ENCODE results near the gene BTBD2. TPM values are rescaled to one million over a fixed set of nuclear protein-coding genes. Genes with fewer than 3 reads are reported as not detected.
A peak's percentile ranks its signal among the peaks of the same experiment; 100 is the strongest.

The BTBD2 gene
- total and polyA plus RNA-seq, 2 donors (not counting 1 experiment from before 2014, with no cell fraction given): 75.2 to 85.6 TPM

- CTCF ChIA-PET: no interaction called here
- peak overlapping the region; percentile 60 for H3K4me3 Mint-ChIP-seq
- H3K27ac ChIP-seq (ENCODE audit: low read length in 2 of 2): no peak overlapping the region
- ATAC-seq (ENCODE audit: low read depth): no peak
- no peak overlapping the region for H2AFZ ChIP-seq (ENCODE audit: insufficient read depth, low read depth, low read length, poor library complexity, severe bottlenecking)
- POLR2A ChIA-PET: interaction anchor here (0.7 kb wide), 1 partner anchor 68 kb away, joined by 10 read pairs; no protein-coding TSS in a partner anchor
- H3K27me3 ChIP-seq (replicated peaks in 1 of 4; ENCODE audit: control extremely low read depth in 1 of 4, control insufficient read depth in 3 of 4, insufficient read depth in 4 of 4, low read length in 3 of 4): no peaks in the 10 kb centered on the region
- peaks cover 35% of the 10 kb centered on the region for H3K79me2 ChIP-seq (ENCODE audit: control insufficient read depth, insufficient read depth, low read length)
- H3K4me3 ChIP-seq (ENCODE audit: control extremely low read depth in 1 of 5, extremely low read depth in 1 of 5, insufficient read depth in 1 of 5, low read depth in 2 of 5, low read length in 4 of 5): no peak overlapping the region
- H3K27ac Mint-ChIP-seq: no peak overlapping the region
- peaks cover 0 to 7% (median 0%) of the 10 kb centered on the region in 3 donors for H3K9me3 ChIP-seq (ENCODE audit: control extremely low read depth in 1 of 3, control insufficient read depth in 2 of 3, insufficient read depth in 1 of 3, low read length in 2 of 3)
- 95% methylated on average over 6 of the region's 6 CpGs for WGBS (ENCODE audit: insufficient coverage)
- H3K27me3 Mint-ChIP-seq: no peaks in the 10 kb centered on the region
- H3K4me1 Mint-ChIP-seq: peaks cover 28% of the 10 kb centered on the region
- no peak for DNase-seq
- no peaks in the 10 kb centered on the region for H3K9me3 Mint-ChIP-seq (ENCODE audit: insufficient read depth)
- no peaks in the 10 kb centered on the region for H3K36me3 ChIP-seq (replicated peaks in 1 of 2; ENCODE audit: control extremely low read depth in 1 of 2, control insufficient read depth in 1 of 2, extremely low read depth in 1 of 2, insufficient read depth in 2 of 2, low read length in 1 of 2)
- intact Hi-C loops (cut with micrococcal nuclease): loop anchor here (10.0 kb wide), 1 partner anchor 139 kb away; no protein-coding TSS in a partner anchor
- peak overlapping the region; percentile 79 for H3K4me2 ChIP-seq (replicated peaks; ENCODE audit: low read depth, low read length, poor library complexity, severe bottlenecking)
- H3K4me1 ChIP-seq (ENCODE audit: control insufficient read depth in 2 of 2, insufficient read depth in 2 of 2, low read length in 2 of 2): peaks cover 10 to 17% of the 10 kb centered on the region in 2 donors
- H3K9ac ChIP-seq (ENCODE audit: low read length): no peak overlapping the region
- TF ChIP-seq CTCF (IDR thresholded peaks at IDR 0.05) (no peak), EZH2 (IDR thresholded peaks at IDR 0.05; ENCODE audit: borderline replicate concordance, insufficient read depth, low read depth, low read length, poor library complexity, severe bottlenecking) (no peak)
- peaks cover 30% of the 10 kb centered on the region for H4K20me1 ChIP-seq (ENCODE audit: control insufficient read depth, insufficient read depth, low read length, poor library complexity, severe bottlenecking)
Measured at GRCh38 chr19:2013683-2013961, 1.9 kb downstream of the BTBD2 start.

GRCh38 chr19:2012941-2013682, 2.4 kb downstream of the BTBD2 start:
- ChIA-PET POLR2A (interaction anchor here (0.7 kb wide), 1 partner anchor 67 kb away, joined by 10 read pairs; no protein-coding TSS in a partner anchor), CTCF (interaction anchor here (1.0 kb wide), 1 partner anchor 55 kb away, joined by 4 read pairs; no protein-coding TSS in a partner anchor)
- ATAC-seq (ENCODE audit: low read depth) (no peak), DNase-seq (no peak)
- Histone ChIP-seq H3K79me2 (ENCODE audit: control insufficient read depth, insufficient read depth, low read length) (peaks cover 35% of the 10 kb centered on the region), H2AFZ (ENCODE audit: insufficient read depth, low read depth, low read length, poor library complexity, severe bottlenecking) (no peak overlapping the region), H3K36me3 (replicated peaks in 1 of 2; ENCODE audit: control extremely low read depth in 1 of 2, control insufficient read depth in 1 of 2, extremely low read depth in 1 of 2, insufficient read depth in 2 of 2, low read length in 1 of 2) (no peaks in the 10 kb centered on the region), H3K4me2 (replicated peaks; ENCODE audit: low read depth, low read length, poor library complexity, severe bottlenecking) (no peak overlapping the region), H3K9me3 (ENCODE audit: control extremely low read depth in 1 of 3, control insufficient read depth in 2 of 3, insufficient read depth in 1 of 3, low read length in 2 of 3) (peaks cover 0 to 7% (median 0%) of the 10 kb centered on the region in 3 donors), H3K9ac (ENCODE audit: low read length) (no peak overlapping the region), H3K27me3 (replicated peaks in 1 of 4; ENCODE audit: control extremely low read depth in 1 of 4, control insufficient read depth in 3 of 4, insufficient read depth in 4 of 4, low read length in 3 of 4) (no peaks in the 10 kb centered on the region), H4K20me1 (ENCODE audit: control insufficient read depth, insufficient read depth, low read length, poor library complexity, severe bottlenecking) (peaks cover 34% of the 10 kb centered on the region), H3K27ac (ENCODE audit: low read length in 2 of 2) (no peak overlapping the region), H3K4me3 (ENCODE audit: control extremely low read depth in 1 of 5, extremely low read depth in 1 of 5, insufficient read depth in 1 of 5, low read depth in 2 of 5, low read length in 4 of 5) (no peak overlapping the region), H3K4me1 (ENCODE audit: control insufficient read depth in 2 of 2, insufficient read depth in 2 of 2, low read length in 2 of 2) (peaks cover 10 to 19% of the 10 kb centered on the region in 2 donors)
- Mint-ChIP-seq H3K9me3 (ENCODE audit: insufficient read depth) (no peaks in the 10 kb centered on the region), H3K27ac (peak overlapping the region; percentile 6), H3K4me1 (peaks cover 29% of the 10 kb centered on the region), H3K27me3 (no peaks in the 10 kb centered on the region), H3K4me3 (peak overlapping the region; percentile 32)
- intact Hi-C loops (cut with micrococcal nuclease): loop anchor here (10.0 kb wide), 1 partner anchor 138 kb away; no protein-coding TSS in a partner anchor
- 98% methylated on average over 14 of the region's 21 CpGs for WGBS (ENCODE audit: insufficient coverage)
- TF ChIP-seq CTCF (IDR thresholded peaks at IDR 0.05) (no peak), EZH2 (IDR thresholded peaks at IDR 0.05; ENCODE audit: borderline replicate concordance, insufficient read depth, low read depth, low read length, poor library complexity, severe bottlenecking) (no peak)

All from B cell (primary cell).